ENCODE results near the gene MDM4. TPM values are rescaled to one million over a fixed set of nuclear protein-coding genes. Genes with fewer than 3 reads are reported as not detected.
A peak's percentile ranks its signal among the peaks of the same experiment; 100 is the strongest.
"Not testable (repeated sequence)": the region's sequence is repeated elsewhere in the genome, so short reads cannot be mapped to it uniquely, and the experiment has no call there.

Gene MDM4
- total RNA-seq, 6 experiments from 2014 or later, result 21.0 to 37.6 (median 25.3) TPM

- no peak for DNase-seq
- no peak overlapping the region for H3K4me3 ChIP-seq
- intact Hi-C loops (cut with DNase I), result no loop called here
- no peaks in the 10 kb centered on the region for H3K9me3 ChIP-seq
- H3K4me1 ChIP-seq, result peaks cover 0 to 12% (median 0%) of the 10 kb centered on the region in 4 donors
- no peak for ATAC-seq
- H3K27ac ChIP-seq, result peak overlapping the region in 2 of 3 donors; percentile 29 to 31
- no peaks in the 10 kb centered on the region for H3K36me3 ChIP-seq
- TF ChIP-seq CTCF (IDR thresholded peaks at IDR 0.05), result no peak
- no peak for TF ChIP-seq POLR2A (IDR thresholded peaks at IDR 0.05)
- no peaks in the 10 kb centered on the region for H3K27me3 ChIP-seq
- WGBS (ENCODE audit: insufficient coverage, low coverage, low lambda C conversion rate, missing lambda C conversion rate), result 50% methylated on average over 15 of the region's 15 CpGs
Measured at GRCh38 chr1:204513117-204513716, 3.0 kb upstream of the MDM4 start.

GRCh38 chr1:204514828-204515227, 1.4 kb upstream of the MDM4 start:
- 69% methylated on average over 2 of the region's 2 CpGs for WGBS (ENCODE audit: insufficient coverage, low coverage, low lambda C conversion rate, missing lambda C conversion rate)
- intact Hi-C loops (cut with DNase I), result no loop called here
- no peaks in the 10 kb centered on the region for H3K36me3 ChIP-seq
- H3K9me3 ChIP-seq, result no peaks in the 10 kb centered on the region
- no peak for ATAC-seq
- no peaks in the 10 kb centered on the region for H3K27me3 ChIP-seq
- H3K4me1 ChIP-seq, result peaks cover 0 to 15% (median 0%) of the 10 kb centered on the region in 4 donors
- TF ChIP-seq POLR2A (IDR thresholded peaks at IDR 0.05) (no peak), CTCF (IDR thresholded peaks at IDR 0.05) (no peak)
- no peak overlapping the region for H3K27ac ChIP-seq
- no peak overlapping the region for H3K4me3 ChIP-seq
- DNase-seq, result no peak

- H3K27me3 ChIP-seq; ATAC-seq; DNase-seq; H3K36me3 ChIP-seq; intact Hi-C loops (cut with DNase I); H3K9me3 ChIP-seq: not testable (repeated sequence)
- Histone ChIP-seq H3K27ac (peak overlapping the region in 1 of 3 donors; percentile 80), H3K4me3 (peak overlapping the region; percentile 64 to 80 (median 70)), H3K4me1 (peaks cover 0 to 15% (median 0%) of the 10 kb centered on the region in 4 donors)
- WGBS (ENCODE audit: insufficient coverage, low coverage, low lambda C conversion rate, missing lambda C conversion rate), result 64% methylated on average over 16 of the region's 19 CpGs
Measured at GRCh38 chr1:204517382-204517781, 1.2 kb downstream of the MDM4 start.

- ATAC-seq, result no peak
- intact Hi-C loops (cut with DNase I), result no loop called here
Measured at GRCh38 chr1:204520834-204521709, 4.9 kb downstream of the MDM4 start.

GRCh38 chr1:204521941-204522521, 5.8 kb downstream of the MDM4 start:
- H3K27ac ChIP-seq; DNase-seq; H3K27me3 ChIP-seq; intact Hi-C loops (cut with DNase I); ATAC-seq; H3K9me3 ChIP-seq; H3K4me3 ChIP-seq: not testable (repeated sequence)
- H3K4me1 ChIP-seq, result peaks cover 0 to 14% (median 0%) of the 10 kb centered on the region in 4 donors
- WGBS (ENCODE audit: insufficient coverage, low coverage, low lambda C conversion rate, missing lambda C conversion rate), result 77% methylated on average over 5 of the region's 5 CpGs
- peaks cover 0 to 18% (median 5%) of the 10 kb centered on the region in 4 donors for H3K36me3 ChIP-seq

More at GRCh38 chr1:204520834-204521709, 4.9 kb downstream of the MDM4 start:
- no peak for DNase-seq
- Histone ChIP-seq H3K27ac (no peak overlapping the region), H3K36me3 (peaks cover 0 to 9% (median under 1%) of the 10 kb centered on the region in 4 donors), H3K4me3 (no peak overlapping the region), H3K4me1 (peaks cover 0 to 15% (median 0%) of the 10 kb centered on the region in 4 donors), H3K9me3 (no peaks in the 10 kb centered on the region), H3K27me3 (no peaks in the 10 kb centered on the region)
- TF ChIP-seq CTCF (IDR thresholded peaks at IDR 0.05) (no peak), POLR2A (IDR thresholded peaks at IDR 0.05) (no peak)
- 59% methylated on average over 5 of the region's 5 CpGs for WGBS (ENCODE audit: insufficient coverage, low coverage, low lambda C conversion rate, missing lambda C conversion rate)
